Testis (tissue), 3 donors: ENCODE results near the gene SMARCE1. TPM values are rescaled to one million over a fixed set of nuclear protein-coding genes. Genes with fewer than 3 reads are reported as not detected.

Source experiments
- DNase-seq: peaks from one replicate; pipeline ENCODE4 v3.0.0-alpha.2; 2019
- H3K27ac ChIP-seq, 2 donors: fragments of 200-600 bp; sonication (generic); one replicate each; pipeline ENCODE4 v1.5.1; 2019
- H3K27me3 ChIP-seq: fragments of 200-600 bp; sonication (generic); one replicate; pipeline ENCODE4 v1.5.1; 2019
- H3K36me3 ChIP-seq: fragments of 200-600 bp; sonication (generic); one replicate; pipeline ENCODE4 v1.5.1; 2017; ENCODE audit warnings: low read depth; ENCODE audit errors: missing control alignments
- H3K4me1 ChIP-seq: fragments of 200-600 bp; sonication (generic); one replicate; pipeline ENCODE4 v1.5.1; 2019
- H3K4me3 ChIP-seq, 2 donors: fragments of 200-600 bp; sonication (generic); one replicate each; pipeline ENCODE4 v1.5.1; 2017 to 2019
- H3K9me3 ChIP-seq: fragments of 200-600 bp; sonication (generic); one replicate; pipeline ENCODE4 v1.5.1; 2017
- POLR2A ChIP-seq: fragments of 450-650 bp; IDR thresholded peaks from one replicate; pipeline ENCODE4 v1.6.1; 2017; ENCODE audit warnings: antibody characterized with exemption, mild to moderate bottlenecking, moderate library complexity
- WGBS, 2 donors: methylation state at CpG; one replicate each; pipeline ENCODE4 v1.1.5; 2018; 5-methylcytosine and 5-hydroxymethylcytosine counted together
- intact Hi-C: fragments of 100-400 bp; cut with DNase I; formaldehyde crosslinking; loops from one replicate; pipeline ENCODE4 v1.15.1; 2023; ENCODE audit warnings: low total_unique reads
- polyA plus RNA-seq: library from polyadenylated mRNA; stranded (reverse); fragments of 350-450 nt; fragmentation: Illumina TruSeq; extraction: RNeasy Lipid Tissue Mini Kit (QIAGEN cat#74804); gene quantifications from one replicate; pipeline ENCODE4 v1.2.3, GENCODE V29; 2014; ENCODE audit warnings: low read depth, low replicate concordance; ENCODE audit not compliant: insufficient read depth
- total RNA-seq, 2 donors: library from RNA; depleted of rRNA; stranded (reverse); fragments of >200 nt; gene quantifications; one replicate each; pipeline ENCODE4 v1.2.3, GENCODE V29; 2016
- TF ChIP-seq, protein P1 (sequence below), 3 experiments: fragments of 450-650 bp in 2 of 3; fragments of 200-600 bp in 1 of 3; sonication (generic) in 1 of 3; IDR thresholded peaks; one replicate each; pipeline ENCODE4 v1.5.1; 2016 to 2019; ENCODE audit warnings: antibody characterized with exemption in 3 of 3, mild to moderate bottlenecking in 2 of 3, moderate library complexity in 1 of 3

The SMARCE1 gene
- total and polyA plus RNA-seq, 3 donors from 2014 or later = 80.3 to 86.4 (median 81.6) TPM

DNA sequence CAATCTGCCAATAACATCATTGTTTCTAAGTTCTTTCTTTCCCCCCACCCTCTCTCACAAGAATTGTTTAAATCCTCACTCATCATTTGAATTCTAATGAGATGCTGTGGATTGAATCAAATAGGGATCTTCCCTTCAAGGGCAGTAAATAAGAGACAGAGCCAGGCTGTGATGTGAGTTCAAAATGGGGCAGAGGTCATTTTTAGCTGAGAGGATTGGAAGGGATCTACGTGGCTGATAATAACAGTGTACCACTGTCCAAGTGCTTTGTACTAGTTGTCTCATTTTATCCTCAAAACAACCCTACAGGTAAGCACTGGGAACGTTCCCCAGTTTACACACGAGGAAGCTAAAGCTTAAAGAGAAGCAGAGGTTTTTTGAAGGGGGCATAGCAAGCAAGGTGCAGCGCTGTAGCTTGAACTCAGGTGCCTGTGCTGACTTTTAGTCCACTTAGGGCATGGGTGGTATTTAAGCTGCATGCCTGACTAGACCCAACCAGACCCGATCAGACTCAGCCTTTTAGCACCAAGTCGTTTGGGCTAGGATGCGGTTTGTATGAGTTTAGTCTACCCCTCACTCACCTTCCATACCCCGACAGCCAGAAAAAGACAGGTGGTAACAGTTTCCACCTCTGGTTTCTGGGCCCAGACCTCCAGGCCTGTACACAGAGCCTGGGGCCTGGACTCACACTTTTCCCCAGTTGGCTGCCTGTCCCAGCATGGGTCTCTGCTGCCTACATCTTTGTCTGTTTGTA lies 43.1 kb downstream of the SMARCE1 start:
- Histone ChIP-seq H3K9me3 (no peaks in the 10 kb centered on the region), H3K27ac (no peak overlapping the region), H3K4me1 (no peaks in the 10 kb centered on the region), H3K4me3 (no peak overlapping the region), H3K27me3 (no peaks in the 10 kb centered on the region), H3K36me3 (no peaks in the 10 kb centered on the region)
- no peak for TF ChIP-seq POLR2A
- TF ChIP-seq, protein P1, sequence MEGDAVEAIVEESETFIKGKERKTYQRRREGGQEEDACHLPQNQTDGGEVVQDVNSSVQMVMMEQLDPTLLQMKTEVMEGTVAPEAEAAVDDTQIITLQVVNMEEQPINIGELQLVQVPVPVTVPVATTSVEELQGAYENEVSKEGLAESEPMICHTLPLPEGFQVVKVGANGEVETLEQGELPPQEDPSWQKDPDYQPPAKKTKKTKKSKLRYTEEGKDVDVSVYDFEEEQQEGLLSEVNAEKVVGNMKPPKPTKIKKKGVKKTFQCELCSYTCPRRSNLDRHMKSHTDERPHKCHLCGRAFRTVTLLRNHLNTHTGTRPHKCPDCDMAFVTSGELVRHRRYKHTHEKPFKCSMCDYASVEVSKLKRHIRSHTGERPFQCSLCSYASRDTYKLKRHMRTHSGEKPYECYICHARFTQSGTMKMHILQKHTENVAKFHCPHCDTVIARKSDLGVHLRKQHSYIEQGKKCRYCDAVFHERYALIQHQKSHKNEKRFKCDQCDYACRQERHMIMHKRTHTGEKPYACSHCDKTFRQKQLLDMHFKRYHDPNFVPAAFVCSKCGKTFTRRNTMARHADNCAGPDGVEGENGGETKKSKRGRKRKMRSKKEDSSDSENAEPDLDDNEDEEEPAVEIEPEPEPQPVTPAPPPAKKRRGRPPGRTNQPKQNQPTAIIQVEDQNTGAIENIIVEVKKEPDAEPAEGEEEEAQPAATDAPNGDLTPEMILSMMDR (IDR thresholded peaks at IDR 0.05) = no peak
- WGBS, 2 donors = 88 to 91% methylated on average over 8 of the region's 8 CpGs
- no peak for DNase-seq
- intact Hi-C loops = no loop called here

DNA sequence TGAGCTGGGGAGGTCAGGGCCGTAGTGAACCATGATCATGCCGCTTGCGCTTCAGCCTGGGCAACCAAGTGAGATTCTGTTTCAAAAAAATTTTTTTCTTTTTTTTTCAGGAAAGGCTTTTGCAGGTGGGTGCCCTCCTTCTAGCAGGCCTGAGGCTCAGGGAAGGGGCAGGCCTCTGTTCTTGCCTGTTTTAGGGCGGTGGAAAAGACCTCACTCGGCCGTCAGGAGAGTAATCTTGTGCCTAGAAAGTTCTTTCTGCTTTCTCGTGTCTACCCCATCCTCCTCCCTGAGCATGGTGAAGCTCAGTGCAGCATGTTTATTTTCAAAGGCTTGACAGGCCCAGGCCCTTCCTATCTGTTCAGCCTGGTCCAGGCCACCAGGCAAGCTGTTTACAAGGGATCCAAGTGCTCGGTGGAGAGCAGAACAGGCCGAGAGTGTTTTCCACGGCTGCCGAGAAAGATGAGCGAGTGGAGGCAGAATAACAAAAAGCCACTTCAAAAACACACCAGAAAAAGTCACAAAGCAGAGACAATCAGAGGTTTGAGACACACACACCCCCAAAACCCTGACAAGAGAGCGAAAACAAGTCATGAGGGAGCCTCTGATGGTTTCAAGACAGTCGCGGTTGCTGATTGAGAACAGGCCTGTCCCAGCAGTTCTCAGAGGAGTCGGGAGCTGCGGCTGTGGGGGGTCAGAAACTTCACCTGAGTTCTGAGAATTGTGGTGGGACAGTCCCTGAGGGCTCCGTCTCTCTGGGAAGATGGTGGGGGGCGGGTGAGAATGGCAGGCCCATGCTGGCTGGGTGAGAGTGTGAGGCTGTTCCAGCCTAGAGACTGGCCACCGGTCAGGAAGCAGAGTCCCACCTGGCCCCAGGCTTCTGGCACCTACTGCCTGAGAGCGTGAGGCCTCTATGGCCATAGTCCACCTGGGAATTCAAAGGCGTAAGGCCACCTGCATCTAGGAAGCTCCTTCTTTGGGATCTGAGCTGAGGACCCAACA lies 44.9 kb downstream of the SMARCE1 start:
- DNase-seq = no peak
- H3K27ac ChIP-seq = no peak overlapping the region

DNA sequence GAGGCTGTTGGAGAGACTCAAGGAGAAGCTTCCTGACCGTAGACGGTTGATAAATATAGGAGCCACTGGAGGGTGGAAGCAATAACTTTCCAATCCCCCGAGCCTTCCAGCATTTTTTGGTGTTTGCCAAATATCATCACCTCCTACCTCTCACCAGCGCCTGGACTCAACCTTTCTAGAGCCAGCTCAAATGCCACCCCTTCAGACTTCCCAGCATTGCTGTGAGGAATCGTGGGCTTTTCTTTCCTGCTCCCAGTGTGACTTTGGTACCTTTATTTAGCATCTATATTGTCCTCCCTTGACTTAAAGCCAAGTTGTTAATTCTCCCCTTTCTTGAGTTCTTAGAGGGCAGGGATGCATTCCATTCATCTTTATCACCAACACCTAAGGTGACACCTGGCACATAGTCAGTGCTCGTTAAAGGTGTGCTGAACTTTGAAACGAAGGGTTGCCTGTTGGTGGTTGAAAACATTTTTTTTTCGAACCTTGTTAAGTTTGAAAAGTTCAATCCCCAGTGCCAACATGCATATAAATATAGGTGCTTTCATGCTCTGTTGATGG lies 47.1 kb downstream of the SMARCE1 start:
- no peak overlapping the region for H3K27ac ChIP-seq
- intact Hi-C loops = no loop called here
- DNase-seq = no peak
- WGBS, 2 donors = 73 to 82% methylated on average over 8 of the region's 8 CpGs
- H3K4me1 ChIP-seq = no peaks in the 10 kb centered on the region
- no peaks in the 10 kb centered on the region for H3K9me3 ChIP-seq
- TF ChIP-seq POLR2A = no peak
- TF ChIP-seq, protein P1 (IDR thresholded peaks at IDR 0.05) = no peak
- no peak overlapping the region for H3K4me3 ChIP-seq
- H3K27me3 ChIP-seq = no peaks in the 10 kb centered on the region
- H3K36me3 ChIP-seq = no peaks in the 10 kb centered on the region

More for the DNA sequence above, 44.9 kb downstream of the SMARCE1 start:
- Histone ChIP-seq H3K4me3 (no peak overlapping the region), H3K36me3 (no peaks in the 10 kb centered on the region), H3K9me3 (no peaks in the 10 kb centered on the region), H3K27me3 (no peaks in the 10 kb centered on the region), H3K4me1 (no peaks in the 10 kb centered on the region)
- no peak for TF ChIP-seq POLR2A
- TF ChIP-seq, protein P1 (IDR thresholded peaks at IDR 0.05) = no peak
- WGBS, 2 donors = 88 to 91% methylated on average over 22 of the region's 22 CpGs
- intact Hi-C loops = no loop called here

DNA sequence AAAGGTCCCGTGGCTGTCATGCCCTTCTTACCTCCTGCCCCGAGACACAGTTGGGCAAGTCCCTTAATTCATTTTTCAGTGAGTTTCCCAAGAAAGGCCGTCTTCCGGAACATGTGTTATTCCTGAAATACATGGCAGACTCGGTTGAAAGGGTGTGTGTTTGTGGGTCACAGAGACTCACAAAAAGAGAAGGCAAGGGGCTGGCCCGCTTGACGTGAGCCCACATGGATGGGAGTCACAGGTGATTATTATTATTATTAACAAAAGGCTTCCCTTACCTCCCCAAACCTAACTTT lies 48.2 kb downstream of the SMARCE1 start:
- Histone ChIP-seq H3K27me3 (no peaks in the 10 kb centered on the region), H3K27ac (no peak overlapping the region), H3K4me3 (no peak overlapping the region), H3K36me3 (no peaks in the 10 kb centered on the region), H3K4me1 (no peaks in the 10 kb centered on the region), H3K9me3 (no peaks in the 10 kb centered on the region)
- DNase-seq = no peak
- intact Hi-C loops = no loop called here
- WGBS, 2 donors = 71 to 77% methylated on average over 7 of the region's 7 CpGs
- TF ChIP-seq POLR2A = no peak
- TF ChIP-seq, protein P1 (IDR thresholded peaks at IDR 0.05) = no peak
